ENCODE results near the gene OR2A12. TPM values are rescaled to one million over a fixed set of nuclear protein-coding genes. Genes with fewer than 3 reads are reported as not detected.

Gene OR2A12
- total RNA-seq, 3 donors from 2014 or later (not counting 1 experiment from before 2014, with no cell fraction given) = not detected

DNA sequence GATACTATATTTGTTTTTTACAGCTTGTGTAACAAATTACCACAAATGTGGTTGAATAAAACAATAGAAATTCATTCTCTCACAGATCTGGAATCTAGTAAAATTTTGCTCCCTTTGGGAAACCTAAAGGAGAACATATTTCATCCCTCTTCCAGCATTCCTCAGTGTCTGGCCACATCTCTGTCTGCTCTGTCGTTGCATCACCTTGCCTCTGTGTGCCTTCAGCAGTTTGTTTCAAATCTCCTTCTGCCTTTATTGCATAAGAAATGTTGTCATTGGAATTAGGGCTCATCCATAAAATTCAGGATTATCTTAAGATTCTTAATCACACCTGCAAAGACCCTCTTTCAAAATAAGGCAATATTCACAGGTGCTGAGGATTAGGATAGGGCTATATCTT is 51.4 kb downstream of the OR2A12 start:
- Histone ChIP-seq H3K4me3 (ENCODE audit: low read length) (no peak overlapping the region), H3K4me1 (ENCODE audit: control insufficient read depth, insufficient read depth, low read length) (no peaks in the 10 kb centered on the region), H3K27ac (ENCODE audit: low read length) (no peak overlapping the region), H3K36me3 (ENCODE audit: control insufficient read depth, insufficient read depth, low read length) (no peaks in the 10 kb centered on the region), H3K9me3 (ENCODE audit: control insufficient read depth, insufficient read depth, low read length) (no peaks in the 10 kb centered on the region), H3K27me3 (ENCODE audit: control insufficient read depth, insufficient read depth, low read length) (no peaks in the 10 kb centered on the region)
- Mint-ChIP-seq H3K4me1 (no peaks in the 10 kb centered on the region), H3K36me3 (no peaks in the 10 kb centered on the region), H3K27ac (no peak overlapping the region), H3K9me3 (no peaks in the 10 kb centered on the region), H3K27me3 (ENCODE audit: low read depth in 2 of 2) (peaks cover 0 to 6% of the 10 kb centered on the region in 2 donors), H3K4me3 (no peak overlapping the region)
- TF ChIP-seq, protein P1, sequence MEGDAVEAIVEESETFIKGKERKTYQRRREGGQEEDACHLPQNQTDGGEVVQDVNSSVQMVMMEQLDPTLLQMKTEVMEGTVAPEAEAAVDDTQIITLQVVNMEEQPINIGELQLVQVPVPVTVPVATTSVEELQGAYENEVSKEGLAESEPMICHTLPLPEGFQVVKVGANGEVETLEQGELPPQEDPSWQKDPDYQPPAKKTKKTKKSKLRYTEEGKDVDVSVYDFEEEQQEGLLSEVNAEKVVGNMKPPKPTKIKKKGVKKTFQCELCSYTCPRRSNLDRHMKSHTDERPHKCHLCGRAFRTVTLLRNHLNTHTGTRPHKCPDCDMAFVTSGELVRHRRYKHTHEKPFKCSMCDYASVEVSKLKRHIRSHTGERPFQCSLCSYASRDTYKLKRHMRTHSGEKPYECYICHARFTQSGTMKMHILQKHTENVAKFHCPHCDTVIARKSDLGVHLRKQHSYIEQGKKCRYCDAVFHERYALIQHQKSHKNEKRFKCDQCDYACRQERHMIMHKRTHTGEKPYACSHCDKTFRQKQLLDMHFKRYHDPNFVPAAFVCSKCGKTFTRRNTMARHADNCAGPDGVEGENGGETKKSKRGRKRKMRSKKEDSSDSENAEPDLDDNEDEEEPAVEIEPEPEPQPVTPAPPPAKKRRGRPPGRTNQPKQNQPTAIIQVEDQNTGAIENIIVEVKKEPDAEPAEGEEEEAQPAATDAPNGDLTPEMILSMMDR (IDR thresholded peaks at IDR 0.05) = no peak
- WGBS (ENCODE audit: insufficient coverage) = 67% methylated on average over 1 of the region's 1 CpG
- ATAC-seq = no peak
- DNase-seq = no peak
- intact Hi-C loops (cut with micrococcal nuclease) = no loop called here

DNA sequence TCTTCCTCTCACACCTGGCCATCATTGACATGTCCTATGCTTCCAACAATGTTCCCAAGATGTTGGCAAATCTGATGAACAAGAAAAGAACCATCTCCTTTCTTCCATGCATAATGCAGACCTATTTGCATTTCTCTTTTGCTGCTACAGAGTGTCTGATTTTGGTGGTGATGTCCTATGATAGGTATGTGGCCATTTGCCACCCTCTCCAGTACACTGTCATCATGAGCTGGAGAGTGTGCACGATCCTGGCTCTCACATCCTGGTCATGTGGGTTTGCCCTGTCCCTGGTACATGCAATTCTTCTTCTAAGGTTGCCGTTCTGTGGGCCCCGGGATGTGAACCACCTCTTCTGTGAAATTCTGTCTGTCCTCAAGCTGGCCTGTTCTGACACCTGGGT is 56.1 kb downstream of the OR2A12 start:
- Mint-ChIP-seq H3K36me3 (no peaks in the 10 kb centered on the region), H3K27me3 (ENCODE audit: low read depth in 2 of 2) (peaks cover 0 to 8% of the 10 kb centered on the region in 2 donors), H3K4me1 (no peaks in the 10 kb centered on the region), H3K4me3 (no peak overlapping the region), H3K9me3 (peaks cover 0 to 2% of the 10 kb centered on the region in 2 donors), H3K27ac (no peak overlapping the region)
- ATAC-seq (no peak), DNase-seq (no peak)
- H3K36me3 ChIP-seq (ENCODE audit: control insufficient read depth, insufficient read depth, low read length) = no peaks in the 10 kb centered on the region
- no peak overlapping the region for H3K27ac ChIP-seq (ENCODE audit: low read length)
- intact Hi-C loops (cut with micrococcal nuclease) = no loop called here
- TF ChIP-seq, protein P1 (IDR thresholded peaks at IDR 0.05) = no peak
- no peaks in the 10 kb centered on the region for H3K4me1 ChIP-seq (ENCODE audit: control insufficient read depth, insufficient read depth, low read length)
- peaks cover 5% of the 10 kb centered on the region for H3K9me3 ChIP-seq (ENCODE audit: control insufficient read depth, insufficient read depth, low read length)
- H3K27me3 ChIP-seq (ENCODE audit: control insufficient read depth, insufficient read depth, low read length) = no peaks in the 10 kb centered on the region
- 82% methylated on average over 3 of the region's 3 CpGs for WGBS (ENCODE audit: insufficient coverage)
- H3K4me3 ChIP-seq (ENCODE audit: low read length) = no peak overlapping the region

DNA sequence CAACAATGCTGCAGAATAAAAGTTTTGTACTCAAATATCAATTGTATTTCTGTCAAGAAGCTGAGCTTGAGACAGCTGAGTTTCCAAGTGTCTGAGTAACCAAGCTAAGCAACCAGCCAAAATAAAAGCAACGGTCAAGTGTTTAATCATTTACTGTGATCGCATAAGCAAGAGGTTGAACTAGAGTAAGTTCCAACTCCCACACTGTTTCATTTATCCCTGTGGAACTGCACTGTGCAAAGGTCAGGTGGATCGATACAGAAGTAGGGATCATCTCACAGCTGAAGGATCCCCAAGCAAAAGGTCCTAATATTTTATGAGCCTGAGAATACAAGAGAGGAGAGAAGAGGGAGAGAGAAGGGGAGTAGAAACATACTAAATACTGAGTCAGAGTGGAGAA is 58.3 kb downstream of the OR2A12 start:
- Mint-ChIP-seq H3K27me3 (ENCODE audit: low read depth in 2 of 2) (peaks cover 0 to 8% of the 10 kb centered on the region in 2 donors), H3K36me3 (peaks cover 11% of the 10 kb centered on the region), H3K9me3 (peaks cover 14 to 15% of the 10 kb centered on the region in 2 donors), H3K27ac (no peak overlapping the region), H3K4me3 (no peak overlapping the region), H3K4me1 (no peaks in the 10 kb centered on the region)
- H3K9me3 ChIP-seq (ENCODE audit: control insufficient read depth, insufficient read depth, low read length) = peaks cover 8% of the 10 kb centered on the region
- intact Hi-C loops (cut with micrococcal nuclease) = no loop called here
- no peaks in the 10 kb centered on the region for H3K36me3 ChIP-seq (ENCODE audit: control insufficient read depth, insufficient read depth, low read length)
- no peak overlapping the region for H3K27ac ChIP-seq (ENCODE audit: low read length)
- no peaks in the 10 kb centered on the region for H3K4me1 ChIP-seq (ENCODE audit: control insufficient read depth, insufficient read depth, low read length)
- no peaks in the 10 kb centered on the region for H3K27me3 ChIP-seq (ENCODE audit: control insufficient read depth, insufficient read depth, low read length)
- no peak overlapping the region for H3K4me3 ChIP-seq (ENCODE audit: low read length)
- DNase-seq (no peak), ATAC-seq (no peak)
- WGBS (ENCODE audit: insufficient coverage) = 94% methylated on average over 3 of the region's 3 CpGs
- TF ChIP-seq, protein P1 (IDR thresholded peaks at IDR 0.05) = no peak

DNA sequence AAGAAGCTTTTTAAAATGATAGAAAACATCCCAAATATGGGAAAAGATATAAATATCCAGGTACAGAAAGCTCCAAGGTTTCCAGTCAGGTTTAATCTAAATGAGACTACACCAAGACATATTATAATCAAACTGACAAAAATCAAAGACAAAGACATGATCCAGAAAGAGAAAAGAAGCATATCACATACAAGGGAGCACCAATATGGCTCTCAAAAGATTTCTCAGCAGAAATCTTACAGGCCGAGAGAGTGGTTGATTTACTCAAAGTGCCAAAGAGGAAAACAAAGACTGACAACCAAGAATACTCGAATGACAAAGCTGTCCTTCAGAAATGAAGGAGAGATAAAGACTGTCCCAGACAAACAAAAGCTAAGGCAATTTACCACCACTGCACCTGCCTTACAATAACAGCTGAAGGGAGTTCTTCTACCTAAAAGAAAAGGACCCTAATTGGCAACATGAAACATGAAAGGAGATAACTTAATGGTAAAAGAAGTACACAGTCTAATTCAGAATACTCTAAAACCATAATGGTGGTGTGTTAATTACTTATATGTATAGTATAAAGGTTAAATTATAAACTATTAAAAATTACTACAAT is 62.2 kb downstream of the OR2A12 start:
- Mint-ChIP-seq H3K36me3 (peaks cover 18% of the 10 kb centered on the region), H3K4me1 (no peaks in the 10 kb centered on the region), H3K27me3 (ENCODE audit: low read depth in 2 of 2) (peaks cover 0 to 6% of the 10 kb centered on the region in 2 donors), H3K9me3 (peaks cover 14 to 21% of the 10 kb centered on the region in 2 donors), H3K4me3 (no peak overlapping the region), H3K27ac (no peak overlapping the region)
- H3K27ac ChIP-seq (ENCODE audit: low read length) = no peak overlapping the region
- WGBS (ENCODE audit: insufficient coverage) = 90% methylated on average over 2 of the region's 2 CpGs
- DNase-seq (no peak), ATAC-seq (no peak)
- no peaks in the 10 kb centered on the region for H3K27me3 ChIP-seq (ENCODE audit: control insufficient read depth, insufficient read depth, low read length)
- H3K9me3 ChIP-seq (ENCODE audit: control insufficient read depth, insufficient read depth, low read length) = peaks cover 8% of the 10 kb centered on the region
- TF ChIP-seq, protein P1 (IDR thresholded peaks at IDR 0.05) = no peak
- intact Hi-C loops (cut with micrococcal nuclease) = no loop called here
- H3K4me3 ChIP-seq (ENCODE audit: low read length) = no peak overlapping the region
- no peaks in the 10 kb centered on the region for H3K4me1 ChIP-seq (ENCODE audit: control insufficient read depth, insufficient read depth, low read length)
- no peaks in the 10 kb centered on the region for H3K36me3 ChIP-seq (ENCODE audit: control insufficient read depth, insufficient read depth, low read length)
